ENCODE data around the gene FKBP2.

The FKBP2 gene

GRCh38 chr11:64246871-64247728, 6.2 kb downstream of the FKBP2 start, which contains the start of gene PPP1R14B:
TSS of gene PPP1R14B (minus strand) at chr11:64246943. CDS start at chr11:64246673, 270 bp downstream.
- TF ChIP-seq SPI1 (IDR thresholded peaks at IDR 0.05; ENCODE audit: low read depth, low read length) (no peak), PAX5 (IDR thresholded peaks at IDR 0.05; ENCODE audit: insufficient read depth, low read length, severe bottlenecking) (no peak), TAF1 (IDR thresholded peaks at IDR 0.05; ENCODE audit: low read depth, low read length) (no peak)
- DNase-seq (ENCODE audit: insufficient read length, low spot score): peak; percentile 85
- FAIRE-seq: peak; percentile 59

DNA sequence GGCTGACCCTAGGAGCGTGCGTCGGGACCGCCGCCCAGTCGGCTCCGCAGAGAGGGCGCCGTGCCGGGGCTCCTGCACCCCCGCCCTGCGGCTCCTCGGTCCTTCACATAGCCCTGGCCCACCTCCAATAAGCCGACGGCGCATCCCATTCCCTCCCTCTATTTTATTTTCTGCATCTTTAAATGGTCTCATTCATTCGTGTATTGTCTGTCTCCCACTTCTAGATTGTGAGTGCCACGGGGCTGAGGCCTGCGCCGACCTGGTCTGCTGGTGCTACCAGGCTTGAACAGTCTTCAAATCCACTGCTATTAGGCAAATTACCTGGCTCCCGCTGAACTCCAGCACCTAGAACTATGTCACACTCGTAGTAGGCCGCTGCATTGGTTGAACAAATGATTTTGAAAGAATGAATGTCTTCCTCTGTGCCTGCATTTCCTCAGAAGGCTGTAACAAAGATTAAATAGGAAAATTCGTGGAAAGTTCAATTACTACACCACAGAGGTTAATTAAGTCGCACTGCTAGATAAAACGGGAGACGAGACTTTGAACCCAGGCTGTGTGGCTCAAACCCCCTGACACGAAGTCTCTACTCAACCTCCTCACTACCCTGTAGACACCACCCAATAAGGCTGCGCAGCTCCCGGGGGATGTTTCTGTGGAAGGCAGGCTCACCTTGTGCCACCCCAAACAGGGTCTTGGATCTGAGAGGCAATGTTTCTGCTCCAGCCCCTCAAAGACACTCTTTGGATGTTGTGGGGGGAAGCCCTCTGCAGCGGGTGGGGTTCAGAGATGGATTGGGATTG, 7.0 kb downstream of the FKBP2 start:
- FAIRE-seq: no peak
- no peak for DNase-seq (ENCODE audit: insufficient read length, low spot score)
- TF ChIP-seq PAX5 (IDR thresholded peaks at IDR 0.05; ENCODE audit: insufficient read depth, low read length, severe bottlenecking): no peak
- no peak for TF ChIP-seq POLR2AphosphoS5 (IDR thresholded peaks at IDR 0.05; ENCODE audit: low read depth, low read length)
- no peak for TF ChIP-seq POLR2A (IDR thresholded peaks at IDR 0.05; ENCODE audit: low read depth, low read length)
- no peak for TF ChIP-seq TAF1 (IDR thresholded peaks at IDR 0.05; ENCODE audit: low read depth, low read length)
- no peak for TF ChIP-seq SPI1 (IDR thresholded peaks at IDR 0.05; ENCODE audit: low read depth, low read length)
- TF ChIP-seq POU2F2 (IDR thresholded peaks at IDR 0.05; ENCODE audit: low read depth, low read length): no peak

- no peak for TF ChIP-seq SPI1 (IDR thresholded peaks at IDR 0.05; ENCODE audit: low read depth, low read length)
- no peak for TF ChIP-seq POLR2A (IDR thresholded peaks at IDR 0.05; ENCODE audit: low read depth, low read length)
- no peak for TF ChIP-seq PAX5 (IDR thresholded peaks at IDR 0.05; ENCODE audit: insufficient read depth, low read length, severe bottlenecking)
- TF ChIP-seq TAF1 (IDR thresholded peaks at IDR 0.05; ENCODE audit: low read depth, low read length): no peak
- TF ChIP-seq POU2F2 (IDR thresholded peaks at IDR 0.05; ENCODE audit: low read depth, low read length): no peak
- TF ChIP-seq POLR2AphosphoS5 (IDR thresholded peaks at IDR 0.05; ENCODE audit: low read depth, low read length): no peak
- FAIRE-seq: no peak
- no peak for DNase-seq (ENCODE audit: insufficient read length, low spot score)
These were observed 7.7 kb downstream of the FKBP2 start for GRCh38 chr11:64248578-64248977.

- DNase-seq (ENCODE audit: insufficient read length, low spot score) (no peak), FAIRE-seq (no peak)
- TF ChIP-seq POLR2A (IDR thresholded peaks at IDR 0.05; ENCODE audit: low read depth, low read length) (no peak), PAX5 (IDR thresholded peaks at IDR 0.05; ENCODE audit: insufficient read depth, low read length, severe bottlenecking) (no peak), POLR2AphosphoS5 (IDR thresholded peaks at IDR 0.05; ENCODE audit: low read depth, low read length) (no peak), SPI1 (IDR thresholded peaks at IDR 0.05; ENCODE audit: low read depth, low read length) (no peak), TAF1 (IDR thresholded peaks at IDR 0.05; ENCODE audit: low read depth, low read length) (no peak), POU2F2 (IDR thresholded peaks at IDR 0.05; ENCODE audit: low read depth, low read length) (no peak)
These were observed 8.1 kb downstream of the FKBP2 start for GRCh38 chr11:64249038-64249437.

DNA sequence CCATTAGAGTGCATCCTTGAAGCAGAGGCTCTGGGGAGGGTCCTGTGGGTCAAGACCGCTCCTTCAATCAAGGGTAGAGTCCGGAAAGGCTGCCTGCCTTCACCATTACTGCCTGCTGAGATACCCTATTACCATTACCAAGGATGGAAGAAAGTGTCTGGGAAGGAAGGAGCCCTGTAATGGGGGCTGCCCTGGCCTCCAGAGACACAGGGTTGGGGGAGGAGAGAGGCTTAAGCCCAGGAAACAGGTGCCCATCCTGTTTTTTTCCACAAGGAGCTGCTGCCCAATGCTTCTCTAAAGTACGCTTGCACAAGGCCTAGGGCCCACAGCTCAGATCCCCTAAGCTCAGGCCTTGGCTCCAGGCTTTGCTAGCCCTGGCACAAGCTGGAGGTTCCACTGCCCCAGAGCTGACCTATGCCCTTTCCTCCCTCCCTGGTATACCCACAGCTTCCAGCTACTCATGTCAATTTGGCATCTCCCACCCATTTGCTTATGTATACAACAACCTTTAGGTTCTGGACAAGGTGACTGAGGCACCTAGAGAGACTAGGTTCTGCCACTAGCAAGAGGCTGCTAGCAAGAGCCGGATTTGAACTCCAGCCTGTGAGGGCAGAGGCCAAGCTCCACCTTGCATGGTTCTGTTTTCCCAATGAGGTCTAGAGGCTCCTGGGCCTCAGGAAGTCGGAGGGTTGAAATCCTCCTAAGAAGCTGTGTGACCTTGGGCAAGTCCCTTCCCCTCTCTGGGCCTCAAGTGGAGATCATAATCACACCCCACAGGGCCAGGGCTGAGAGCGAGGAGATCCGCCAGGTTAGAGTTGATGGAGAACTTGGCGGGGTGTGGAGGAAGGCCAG, 8.9 kb downstream of the FKBP2 start:
- FAIRE-seq: no peak
- TF ChIP-seq PAX5 (IDR thresholded peaks at IDR 0.05; ENCODE audit: insufficient read depth, low read length, severe bottlenecking): no peak
- no peak for TF ChIP-seq POU2F2 (IDR thresholded peaks at IDR 0.05; ENCODE audit: low read depth, low read length)
- TF ChIP-seq POLR2A (IDR thresholded peaks at IDR 0.05; ENCODE audit: low read depth, low read length): no peak
- TF ChIP-seq TAF1 (IDR thresholded peaks at IDR 0.05; ENCODE audit: low read depth, low read length): no peak
- no peak for TF ChIP-seq POLR2AphosphoS5 (IDR thresholded peaks at IDR 0.05; ENCODE audit: low read depth, low read length)
- no peak for TF ChIP-seq SPI1 (IDR thresholded peaks at IDR 0.05; ENCODE audit: low read depth, low read length)

DNA sequence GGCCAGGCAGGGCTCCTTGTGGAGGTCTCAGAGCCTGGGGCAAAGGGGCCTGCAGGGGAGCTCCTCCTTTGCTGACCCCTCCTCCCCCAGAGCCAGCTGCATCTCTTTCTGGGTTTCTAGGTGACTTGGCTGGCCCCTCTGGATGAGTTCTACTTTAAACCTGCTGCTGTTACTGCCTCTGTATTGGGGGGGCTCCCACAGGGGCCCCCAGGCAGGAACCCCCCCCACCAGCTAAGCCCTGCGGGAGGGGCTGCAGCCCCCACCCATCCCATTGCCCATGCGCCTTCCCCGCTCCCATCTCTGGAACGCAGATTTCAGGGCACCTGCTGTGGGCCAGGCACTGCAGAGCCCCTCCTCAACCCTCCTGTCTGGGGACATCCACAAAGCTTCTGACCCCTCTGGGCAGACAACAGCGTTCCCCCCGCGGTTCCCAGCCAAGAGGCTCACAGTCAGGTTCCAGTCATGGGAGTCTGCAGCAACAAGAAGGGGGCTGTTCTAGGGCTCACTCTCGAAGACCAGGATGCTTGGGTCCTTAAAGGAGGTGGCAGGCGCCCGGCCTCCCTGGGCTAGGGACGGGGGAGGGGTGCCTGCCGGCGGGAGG, 9.6 kb downstream of the FKBP2 start:
- DNase-seq (ENCODE audit: insufficient read length, low spot score): no peak
- TF ChIP-seq SPI1 (IDR thresholded peaks at IDR 0.05; ENCODE audit: low read depth, low read length) (no peak), POLR2AphosphoS5 (IDR thresholded peaks at IDR 0.05; ENCODE audit: low read depth, low read length) (no peak), TAF1 (IDR thresholded peaks at IDR 0.05; ENCODE audit: low read depth, low read length) (no peak), POLR2A (IDR thresholded peaks at IDR 0.05; ENCODE audit: low read depth, low read length) (no peak), POU2F2 (IDR thresholded peaks at IDR 0.05; ENCODE audit: low read depth, low read length) (no peak)
- FAIRE-seq: no peak

More for the DNA sequence above, 8.9 kb downstream of the FKBP2 start:
- DNase-seq (ENCODE audit: insufficient read length, low spot score): no peak

GRCh38 chr11:64251016-64251752, 10.3 kb downstream of the FKBP2 start, which contains the start of gene PLCB3:
TSS of gene PLCB3 (plus strand) at chr11:64251530. CDS start at chr11:64251650, 120 bp downstream.
- peak; percentile 41 for FAIRE-seq
- DNase-seq (ENCODE audit: insufficient read length, low spot score): peak; percentile 92

DNA sequence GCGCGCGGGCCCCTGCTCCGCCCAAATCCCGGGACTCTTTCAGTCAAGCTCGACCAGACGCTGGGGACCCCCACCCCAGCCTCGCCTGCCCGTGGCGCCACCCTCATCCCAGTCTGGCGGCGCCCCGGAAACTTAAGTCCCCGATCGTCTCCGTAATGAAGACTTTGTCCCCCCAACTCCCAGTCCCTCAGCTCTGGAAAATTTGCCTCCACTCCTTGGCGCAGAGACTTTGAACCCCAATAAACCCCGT, 10.8 kb downstream of the FKBP2 start:
- no peak for TF ChIP-seq TAF1 (IDR thresholded peaks at IDR 0.05; ENCODE audit: low read depth, low read length)
- no peak for TF ChIP-seq POLR2AphosphoS5 (IDR thresholded peaks at IDR 0.05; ENCODE audit: low read depth, low read length)
- no peak for TF ChIP-seq POU2F2 (IDR thresholded peaks at IDR 0.05; ENCODE audit: low read depth, low read length)
- no peak for TF ChIP-seq PAX5 (IDR thresholded peaks at IDR 0.05; ENCODE audit: insufficient read depth, low read length, severe bottlenecking)
- TF ChIP-seq SPI1 (IDR thresholded peaks at IDR 0.05; ENCODE audit: low read depth, low read length): no peak
- TF ChIP-seq POLR2A (IDR thresholded peaks at IDR 0.05; ENCODE audit: low read depth, low read length): no peak
- DNase-seq (ENCODE audit: insufficient read length, low spot score) (no peak), FAIRE-seq (no peak)

More at GRCh38 chr11:64251016-64251752, 10.3 kb downstream of the FKBP2 start, which contains the start of gene PLCB3:
- TF ChIP-seq SPI1 (IDR thresholded peaks at IDR 0.05; ENCODE audit: low read depth, low read length) (no peak), POU2F2 (IDR thresholded peaks at IDR 0.05; ENCODE audit: low read depth, low read length) (no peak), PAX5 (IDR thresholded peaks at IDR 0.05; ENCODE audit: insufficient read depth, low read length, severe bottlenecking) (no peak), POLR2A (IDR thresholded peaks at IDR 0.05; ENCODE audit: low read depth, low read length) (no peak), POLR2AphosphoS5 (IDR thresholded peaks at IDR 0.05; ENCODE audit: low read depth, low read length) (no peak), TAF1 (IDR thresholded peaks at IDR 0.05; ENCODE audit: low read depth, low read length) (no peak)
